ENCODE measurements around the gene AP4S1.
"Not testable (repeated sequence)": the region's sequence is repeated elsewhere in the genome, so short reads cannot be mapped to it uniquely, and the experiment has no call there.

The AP4S1 gene

DNA sequence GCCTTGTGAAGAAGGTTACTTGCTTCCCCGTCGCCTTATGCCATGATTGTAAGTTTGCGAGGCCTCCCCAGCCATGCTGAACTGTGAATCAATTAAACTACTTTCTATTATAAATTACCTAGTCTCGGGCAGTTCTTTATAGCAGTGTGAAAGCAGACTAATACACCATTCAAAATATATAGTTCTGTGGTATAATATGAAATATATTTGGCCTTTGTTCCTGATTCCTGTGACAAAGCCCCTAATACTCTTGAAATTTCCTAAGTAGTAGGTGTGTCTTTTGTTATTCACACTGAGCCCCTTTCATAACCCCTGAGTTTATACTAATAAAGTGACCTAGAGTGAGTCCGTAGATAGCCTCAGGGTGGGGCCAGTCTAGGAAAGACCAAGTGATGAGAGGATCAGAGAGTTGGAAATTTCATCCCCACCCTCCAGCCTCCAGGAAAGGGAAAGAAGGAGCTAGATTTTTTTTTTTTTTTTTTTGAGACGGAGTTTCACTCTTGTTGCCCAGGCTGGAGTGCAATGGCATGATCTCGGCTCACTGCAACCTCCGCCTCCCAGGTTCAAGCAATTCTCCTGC, 20.1 kb downstream of the AP4S1 start:
- DNase-seq = no peak

DNA sequence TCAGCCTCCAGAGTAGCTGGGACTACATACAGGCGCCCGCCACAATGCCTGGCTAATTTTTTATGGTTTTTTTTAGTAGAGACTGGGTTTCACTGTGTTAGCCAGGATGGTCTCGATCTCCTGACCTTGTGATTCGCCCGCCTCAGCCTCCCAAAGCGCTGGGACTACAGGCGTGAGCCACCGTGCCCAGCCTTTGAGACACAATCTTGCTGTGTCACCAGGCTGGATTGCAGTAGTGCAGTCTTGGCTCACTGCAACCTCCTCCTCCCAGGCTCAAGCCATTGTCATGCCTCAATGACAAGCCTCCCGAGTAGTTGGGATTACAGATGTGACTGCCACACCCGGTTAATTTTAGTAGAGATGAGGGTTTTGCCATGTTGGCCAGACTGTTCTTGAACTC, 22.1 kb downstream of the AP4S1 start:
- no peak for DNase-seq

GRCh38 chr14:31051023-31051422, 25.6 kb downstream of the AP4S1 start:
- no peak for DNase-seq

- no peak for DNase-seq
Observed at GRCh38 chr14:31051511-31051910, 26.1 kb downstream of the AP4S1 start.

GRCh38 chr14:31052905-31053586, 27.6 kb downstream of the AP4S1 start:
- DNase-seq = not testable (repeated sequence)

DNA sequence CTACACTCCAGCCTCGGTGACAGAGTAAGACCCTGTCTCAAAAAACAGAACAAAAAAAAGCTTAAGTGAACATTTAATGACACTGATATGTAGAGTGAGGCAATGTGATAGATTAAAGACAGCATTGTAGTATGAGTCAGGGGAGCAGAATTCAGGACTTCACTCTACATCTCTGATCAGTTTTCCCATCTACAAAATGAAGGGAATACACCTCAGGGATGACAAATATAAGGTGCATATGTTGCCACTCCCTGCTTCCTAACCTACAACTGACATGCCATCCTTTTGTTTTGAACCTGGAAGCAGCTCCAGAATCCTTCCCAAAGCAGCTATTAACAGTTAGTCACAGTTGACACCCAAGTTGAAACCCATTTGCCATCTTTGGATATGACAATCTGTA, 31.6 kb downstream of the AP4S1 start:
- DNase-seq = no peak

GRCh38 chr14:31057701-31058364, 32.4 kb downstream of the AP4S1 start:
- no peak for DNase-seq

DNA sequence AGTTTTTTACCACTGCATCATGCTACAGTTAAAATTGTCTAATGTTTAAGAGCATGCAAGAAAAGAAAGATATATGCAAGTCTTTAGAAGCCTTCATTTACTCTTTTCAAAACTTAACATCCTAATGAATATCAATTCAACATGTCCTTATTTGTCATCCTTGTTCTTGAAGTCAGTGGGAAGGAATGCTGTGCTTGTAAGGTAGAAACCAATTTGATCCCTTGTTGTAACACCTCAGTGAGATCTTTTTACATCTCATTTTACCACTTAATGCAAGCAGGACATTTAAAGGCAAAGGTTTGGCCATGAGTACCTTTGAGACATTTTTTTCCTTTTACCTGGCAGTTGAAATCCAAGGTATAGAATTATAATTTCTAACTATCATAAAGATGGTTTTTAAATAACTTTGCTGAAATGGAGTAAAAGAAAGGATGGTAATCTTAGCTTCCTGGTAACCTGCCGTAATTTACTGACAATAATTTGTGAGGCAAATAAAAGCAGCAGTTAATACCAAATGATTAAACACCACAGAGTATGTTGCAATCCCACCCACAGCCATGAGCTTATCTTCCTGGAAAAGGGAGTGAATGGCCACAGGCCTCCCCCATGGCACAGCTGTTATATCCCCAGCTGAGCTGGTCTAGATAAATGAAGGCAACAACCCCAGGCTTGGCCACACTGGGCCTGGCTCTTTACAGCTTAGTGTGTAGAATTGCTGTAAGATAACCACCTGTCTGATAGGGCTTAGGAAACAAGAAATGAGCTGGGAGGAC, 33.9 kb downstream of the AP4S1 start:
- DNase-seq = no peak

- DNase-seq = no peak
Observed at GRCh38 chr14:31060253-31060875, 34.9 kb downstream of the AP4S1 start.

GRCh38 chr14:31062908-31063307, 37.5 kb downstream of the AP4S1 start:
- not testable (repeated sequence) for DNase-seq

GRCh38 chr14:31068235-31068634, 42.8 kb downstream of the AP4S1 start:
- DNase-seq = no peak

GRCh38 chr14:31069343-31069742, 43.9 kb downstream of the AP4S1 start:
- DNase-seq = no peak

DNA sequence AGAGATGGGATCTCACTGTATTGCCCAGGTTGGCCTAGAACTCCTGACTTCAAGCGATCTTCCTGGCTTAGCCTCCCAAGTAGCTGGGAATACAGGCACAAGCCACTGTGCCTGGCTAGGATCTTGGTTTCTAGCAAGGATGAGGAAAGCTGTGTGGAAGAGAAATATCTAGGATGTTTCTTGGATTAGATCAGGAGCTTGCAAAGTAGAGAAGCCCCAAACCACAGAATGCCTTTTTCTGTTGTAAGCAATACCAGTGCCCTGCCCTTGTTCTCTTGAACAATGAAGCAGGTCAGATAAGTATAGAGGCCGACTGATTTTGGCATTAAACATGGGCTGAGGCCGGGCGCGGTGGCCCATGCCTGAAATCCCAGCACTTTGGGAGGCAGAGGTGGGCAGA, 45.0 kb downstream of the AP4S1 start:
- DNase-seq = no peak

DNA sequence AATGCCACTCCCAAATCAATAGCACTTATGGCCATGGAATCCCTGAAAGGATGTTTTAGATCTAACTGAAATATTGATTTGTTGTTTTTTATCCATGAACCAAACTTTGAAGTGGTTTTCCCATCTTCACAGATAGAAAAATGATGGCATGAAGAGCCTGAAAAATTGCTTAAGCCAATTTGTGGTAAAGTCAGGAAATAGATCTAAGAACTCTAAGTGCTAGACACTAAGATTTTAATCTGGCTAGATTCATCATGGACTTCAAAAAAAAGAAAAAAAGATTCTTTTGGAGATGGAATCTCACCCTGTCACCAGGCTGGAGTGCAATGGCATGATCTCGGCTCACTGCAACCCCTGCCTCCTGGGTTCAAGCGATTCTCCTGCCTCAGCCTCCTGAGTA, 45.7 kb downstream of the AP4S1 start:
- DNase-seq = no peak

GRCh38 chr14:31075144-31075543, 49.7 kb downstream of the AP4S1 start:
- DNase-seq = no peak

GRCh38 chr14:31078766-31079165, 53.3 kb downstream of the AP4S1 start:
- no peak for DNase-seq

DNA sequence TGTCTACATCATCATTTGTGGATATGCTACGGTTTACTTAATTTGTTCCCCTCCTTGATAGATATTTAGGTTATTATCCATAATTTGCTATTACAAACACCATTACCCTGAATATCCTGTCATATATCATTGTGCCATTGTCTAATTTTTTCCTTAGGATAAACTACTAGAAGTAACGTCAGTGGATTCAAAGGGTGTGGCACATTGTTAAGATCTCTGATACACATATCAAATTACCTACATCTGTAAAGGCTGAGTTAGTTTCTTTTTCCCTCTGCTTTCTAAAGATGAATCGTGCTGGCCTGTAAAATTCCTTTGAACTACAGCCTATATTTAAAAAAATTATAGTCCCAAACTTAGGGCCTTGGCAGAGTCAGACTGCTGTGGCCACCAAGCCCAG, 54.6 kb downstream of the AP4S1 start:
- no peak for DNase-seq

GRCh38 chr14:31080484-31080883, 55.0 kb downstream of the AP4S1 start:
- no peak for DNase-seq

DNA sequence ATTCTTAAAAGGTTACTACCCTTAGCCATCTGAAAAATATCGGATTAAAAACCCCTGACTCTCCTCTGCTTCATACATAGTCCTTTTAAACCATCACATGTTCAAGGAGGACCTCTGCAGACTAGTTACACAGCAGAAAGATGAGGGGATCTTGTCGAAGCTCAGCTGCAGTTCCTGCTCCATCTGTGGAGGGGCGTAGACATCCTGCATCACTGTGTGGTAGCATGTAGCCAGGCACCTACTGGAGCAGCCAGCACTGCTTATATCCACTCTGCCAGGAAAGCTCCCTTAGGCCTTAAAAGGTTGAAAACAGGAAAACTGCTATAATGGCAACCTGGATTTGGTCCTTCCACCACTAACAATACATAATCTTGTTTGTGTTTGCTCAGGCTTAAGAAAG, 58.3 kb downstream of the AP4S1 start:
- DNase-seq = no peak

GRCh38 chr14:31084385-31084784, 58.9 kb downstream of the AP4S1 start:
- no peak for DNase-seq

DNA sequence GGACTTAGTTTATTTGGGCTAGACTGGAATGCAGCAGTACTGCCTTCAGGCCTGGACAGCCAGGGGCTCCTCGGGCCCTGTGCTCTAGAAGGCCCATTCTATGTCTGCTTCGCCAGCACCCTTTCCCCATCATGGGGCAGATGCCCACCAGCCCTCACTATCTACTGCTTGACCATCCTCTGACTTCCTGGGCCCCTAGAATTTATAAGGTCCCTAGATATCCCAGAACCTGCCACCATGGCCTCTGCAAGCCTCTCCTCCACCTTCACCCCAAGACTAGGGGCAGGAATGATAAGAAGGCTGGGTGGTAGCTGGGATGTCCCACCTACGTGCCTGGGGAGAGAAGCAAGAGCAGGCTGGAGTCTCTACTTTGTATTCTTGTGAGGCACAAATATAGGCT, 59.6 kb downstream of the AP4S1 start:
- no peak for DNase-seq

DNA sequence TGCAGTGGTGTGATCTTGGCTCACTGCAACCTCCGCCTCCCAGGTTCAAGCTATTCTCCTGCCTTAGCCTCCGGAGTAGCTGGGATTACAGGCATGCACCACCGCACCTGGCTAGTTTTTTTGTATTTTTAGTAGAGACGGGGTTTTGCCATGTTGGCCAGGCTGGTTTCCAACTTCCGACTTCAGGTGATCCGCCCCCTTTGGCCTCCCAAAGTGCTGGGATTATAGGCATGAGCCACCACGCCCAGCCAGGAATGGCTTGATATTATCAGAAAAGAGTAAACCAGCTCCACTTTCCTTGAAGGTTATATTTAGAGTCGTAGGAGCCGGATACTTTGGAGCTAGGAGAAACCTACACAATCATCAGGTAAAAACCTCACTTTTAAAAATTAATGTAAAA, 61.0 kb downstream of the AP4S1 start:
- not testable (repeated sequence) for DNase-seq
